22Rv1 (cell line): ENCODE results near the gene ALG14.

ENCODE experiments used
- ZFX ChIP-seq: fragments of 450-650 bp; IDR thresholded peaks from 2 replicates; pipeline ENCODE4 v1.6.1; 2017; ENCODE audit warnings: antibody characterized with exemption, borderline replicate concordance
- TF ChIP-seq, protein P1 (sequence below): fragments of 450-650 bp; IDR thresholded peaks from 2 replicates; pipeline ENCODE4 v1.5.1; 2017; ENCODE audit warnings: mild to moderate bottlenecking

DNA sequence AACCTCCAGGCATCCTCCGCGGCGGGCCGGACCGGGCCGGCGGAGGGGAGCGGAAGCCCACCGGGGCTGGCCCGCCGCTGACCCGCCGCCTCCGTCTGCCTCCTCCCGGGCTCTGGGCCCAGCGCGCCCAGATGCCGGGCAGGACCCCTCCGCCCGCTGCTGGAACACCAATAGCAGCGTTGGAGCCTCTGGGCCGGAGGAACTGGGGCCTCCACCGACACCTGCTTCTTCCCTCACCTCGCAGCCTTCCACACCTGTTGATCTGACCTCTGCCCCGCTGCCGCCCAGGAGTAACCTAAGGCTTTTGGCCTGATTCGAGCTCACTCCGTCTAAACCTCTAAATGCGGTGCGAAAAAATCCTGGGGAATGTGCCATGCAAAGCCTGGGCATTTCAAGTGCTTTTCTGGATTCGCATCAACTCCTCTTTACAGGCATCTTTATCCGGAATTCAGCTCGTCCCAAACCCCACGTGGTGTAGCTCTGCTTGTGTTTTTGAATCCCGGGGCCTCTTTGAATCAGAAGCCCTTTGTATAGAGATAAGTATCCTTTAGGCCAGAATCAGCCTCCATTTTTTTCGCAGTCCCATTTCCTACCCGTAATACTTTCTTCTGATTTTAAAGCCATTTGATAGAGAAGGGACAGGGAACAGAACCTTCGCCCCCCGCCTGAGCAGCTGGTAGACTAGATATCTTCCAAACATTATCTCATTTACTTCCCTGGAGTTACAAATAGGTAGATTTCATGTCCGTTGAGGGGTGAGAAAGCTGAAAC is 145.2 kb downstream of the ALG14 start:
- TF ChIP-seq, protein P1, sequence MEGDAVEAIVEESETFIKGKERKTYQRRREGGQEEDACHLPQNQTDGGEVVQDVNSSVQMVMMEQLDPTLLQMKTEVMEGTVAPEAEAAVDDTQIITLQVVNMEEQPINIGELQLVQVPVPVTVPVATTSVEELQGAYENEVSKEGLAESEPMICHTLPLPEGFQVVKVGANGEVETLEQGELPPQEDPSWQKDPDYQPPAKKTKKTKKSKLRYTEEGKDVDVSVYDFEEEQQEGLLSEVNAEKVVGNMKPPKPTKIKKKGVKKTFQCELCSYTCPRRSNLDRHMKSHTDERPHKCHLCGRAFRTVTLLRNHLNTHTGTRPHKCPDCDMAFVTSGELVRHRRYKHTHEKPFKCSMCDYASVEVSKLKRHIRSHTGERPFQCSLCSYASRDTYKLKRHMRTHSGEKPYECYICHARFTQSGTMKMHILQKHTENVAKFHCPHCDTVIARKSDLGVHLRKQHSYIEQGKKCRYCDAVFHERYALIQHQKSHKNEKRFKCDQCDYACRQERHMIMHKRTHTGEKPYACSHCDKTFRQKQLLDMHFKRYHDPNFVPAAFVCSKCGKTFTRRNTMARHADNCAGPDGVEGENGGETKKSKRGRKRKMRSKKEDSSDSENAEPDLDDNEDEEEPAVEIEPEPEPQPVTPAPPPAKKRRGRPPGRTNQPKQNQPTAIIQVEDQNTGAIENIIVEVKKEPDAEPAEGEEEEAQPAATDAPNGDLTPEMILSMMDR = no peak
- TF ChIP-seq ZFX = no peak
